ENCODE data around the gene XRRA1. TPM values are rescaled to one million over a fixed set of nuclear protein-coding genes. Genes with fewer than 3 reads are reported as not detected.

XRRA1 gene
- total and polyA plus RNA-seq, 2 of the 13 experiments (the other 11 are each of a cell fraction or from before 2014, with no cell fraction given) = 7.6 to 10.5 TPM

DNA sequence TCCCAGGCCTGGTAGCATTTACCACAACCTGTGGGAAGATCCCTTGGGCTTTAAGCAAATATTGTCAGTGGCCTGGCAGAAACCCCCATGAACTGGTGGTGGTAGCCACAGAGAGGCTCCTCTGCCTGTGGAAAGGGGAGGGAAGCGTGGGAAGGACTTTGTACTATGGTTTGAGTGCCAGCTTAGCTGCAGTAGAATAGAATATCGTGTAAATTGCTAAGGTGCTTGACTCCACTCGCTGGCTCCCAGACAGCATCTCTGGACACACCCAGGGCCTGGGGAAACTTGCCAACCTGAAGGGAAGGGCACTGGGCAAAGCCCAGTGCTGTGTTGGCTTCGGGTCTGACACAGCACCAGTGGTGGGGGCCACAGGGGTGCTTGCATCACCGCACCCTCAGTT is 52.6 kb downstream of the XRRA1 start (continued):
- TF ChIP-seq ZNF644 (CRISPR knock-in tag; IDR thresholded peaks at IDR 0.05; ENCODE audit: low read depth) = 0 out of 2 replicates have a peak, but pooled peaks have one; percentile 37
- TF ChIP-seq NFIC (IDR thresholded peaks at IDR 0.05; ENCODE audit: low read length) = no peak
- 0 out of 2 replicates have a peak, but pooled peaks have one; percentile 27 for TF ChIP-seq TBX2 (CRISPR knock-in tag; IDR thresholded peaks at IDR 0.05; ENCODE audit: borderline replicate concordance)
- no peak for TF ChIP-seq REL (CRISPR knock-in tag; conservative IDR thresholded peaks at IDR 0.05)
- no peak for TF ChIP-seq RELA (CRISPR knock-in tag; IDR thresholded peaks at IDR 0.05)
- no peak for TF ChIP-seq HNRNPL (IDR thresholded peaks at IDR 0.05; ENCODE audit: low read depth, low read length)
- TF ChIP-seq SP5 (CRISPR knock-in tag; IDR thresholded peaks at IDR 0.05; ENCODE audit: borderline replicate concordance, low read depth) = 0 out of 2 replicates have a peak, but pooled peaks have one; percentile 42
- no peak for TF ChIP-seq ZBTB42 (CRISPR knock-in tag; IDR thresholded peaks at IDR 0.05)
- peak; percentile 48; the same call in 1 of the 2 replicates for TF ChIP-seq ZMYM4 (CRISPR knock-in tag; IDR thresholded peaks at IDR 0.05)
- TF ChIP-seq, protein P1, sequence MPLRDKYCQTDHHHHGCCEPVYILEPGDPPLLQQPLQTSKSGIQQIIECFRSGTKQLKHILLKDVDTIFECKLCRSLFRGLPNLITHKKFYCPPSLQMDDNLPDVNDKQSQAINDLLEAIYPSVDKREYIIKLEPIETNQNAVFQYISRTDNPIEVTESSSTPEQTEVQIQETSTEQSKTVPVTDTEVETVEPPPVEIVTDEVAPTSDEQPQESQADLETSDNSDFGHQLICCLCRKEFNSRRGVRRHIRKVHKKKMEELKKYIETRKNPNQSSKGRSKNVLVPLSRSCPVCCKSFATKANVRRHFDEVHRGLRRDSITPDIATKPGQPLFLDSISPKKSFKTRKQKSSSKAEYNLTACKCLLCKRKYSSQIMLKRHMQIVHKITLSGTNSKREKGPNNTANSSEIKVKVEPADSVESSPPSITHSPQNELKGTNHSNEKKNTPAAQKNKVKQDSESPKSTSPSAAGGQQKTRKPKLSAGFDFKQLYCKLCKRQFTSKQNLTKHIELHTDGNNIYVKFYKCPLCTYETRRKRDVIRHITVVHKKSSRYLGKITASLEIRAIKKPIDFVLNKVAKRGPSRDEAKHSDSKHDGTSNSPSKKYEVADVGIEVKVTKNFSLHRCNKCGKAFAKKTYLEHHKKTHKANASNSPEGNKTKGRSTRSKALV (CRISPR knock-in tag; IDR thresholded peaks at IDR 0.05) = no peak
- TF ChIP-seq HMG20A (CRISPR knock-in tag; IDR thresholded peaks at IDR 0.05; ENCODE audit: borderline replicate concordance) = no peak
- TF ChIP-seq HOXA3 (CRISPR knock-in tag; IDR thresholded peaks at IDR 0.05) = 0 out of 2 replicates have a peak, but pooled peaks have one; percentile 18
- peak; percentile 50 for TF ChIP-seq XRCC5 (optimal IDR thresholded peaks at IDR 0.05; ENCODE audit: low read length)
- no peak for TF ChIP-seq ARHGAP35 (CRISPR knock-in tag; IDR thresholded peaks at IDR 0.05; ENCODE audit: borderline replicate concordance)
- 0 out of 2 replicates have a peak, but pooled peaks have one; percentile 25 for TF ChIP-seq GATAD2A (CRISPR knock-in tag; IDR thresholded peaks at IDR 0.05)
- TF ChIP-seq CEBPB (IDR thresholded peaks at IDR 0.05; ENCODE audit: borderline replicate concordance, low read depth, low read length) = no peak
- TF ChIP-seq RFX3 (CRISPR knock-in tag; IDR thresholded peaks at IDR 0.05) = no peak
- no peak for TF ChIP-seq GTF3A (CRISPR knock-in tag; conservative IDR thresholded peaks at IDR 0.05)
- no peak for TF ChIP-seq TARDBP (CRISPR knock-in tag; IDR thresholded peaks at IDR 0.05)
- no peak for TF ChIP-seq BORCS8-MEF2B (CRISPR knock-in tag; IDR thresholded peaks at IDR 0.05)
- no peak for TF ChIP-seq IKZF4 (CRISPR knock-in tag; IDR thresholded peaks at IDR 0.05; ENCODE audit: borderline replicate concordance, low read depth, not compliant biosample characterization)
- no peak for TF ChIP-seq ZNF747 (CRISPR knock-in tag; IDR thresholded peaks at IDR 0.05; ENCODE audit: borderline replicate concordance)
- no peak for TF ChIP-seq ZNF598 (CRISPR knock-in tag; IDR thresholded peaks at IDR 0.05; ENCODE audit: borderline replicate concordance)
- peak; percentile 85 for TF ChIP-seq HNF4A (CRISPR knock-in tag; IDR thresholded peaks at IDR 0.05)
